ENCODE measurements around the gene AMOTL1. TPM values are rescaled to one million over a fixed set of nuclear protein-coding genes. Genes with fewer than 3 reads are reported as not detected.
A peak's percentile ranks its signal among the peaks of the same experiment; 100 is the strongest.

Gene AMOTL1
- total RNA-seq, 1 experiment from 2014 or later: 57.4 TPM

GRCh38 chr11:94866231-94866822, 98.2 kb downstream of the AMOTL1 start:
- Histone ChIP-seq H3K27me3 (no peaks in the 10 kb centered on the region), H3K27ac (no peak overlapping the region), H3K4me3 (no peak overlapping the region), H3K9me3 (replicated peaks) (no peaks in the 10 kb centered on the region), H3K4me1 (no peaks in the 10 kb centered on the region), H3K36me3 (peaks cover 33% of the 10 kb centered on the region)
- no peak for DNase-seq

- H3K9me3 ChIP-seq (replicated peaks): no peaks in the 10 kb centered on the region
- no peak overlapping the region for H3K27ac ChIP-seq
Measured at GRCh38 chr11:94866936-94867795, 99.0 kb downstream of the AMOTL1 start.

GRCh38 chr11:94868468-94868867, 100.3 kb downstream of the AMOTL1 start:
- DNase-seq: no peak
- Histone ChIP-seq H3K27ac (no peak overlapping the region), H3K9me3 (replicated peaks) (no peaks in the 10 kb centered on the region), H3K36me3 (peaks cover 31% of the 10 kb centered on the region), H3K27me3 (no peaks in the 10 kb centered on the region), H3K4me1 (no peaks in the 10 kb centered on the region), H3K4me3 (no peak overlapping the region)

More at GRCh38 chr11:94866936-94867795, 99.0 kb downstream of the AMOTL1 start:
- no peaks in the 10 kb centered on the region for H3K27me3 ChIP-seq
- H3K4me3 ChIP-seq: no peak overlapping the region
- H3K36me3 ChIP-seq: peaks cover 33% of the 10 kb centered on the region
- no peak for DNase-seq
- no peaks in the 10 kb centered on the region for H3K4me1 ChIP-seq

DNA sequence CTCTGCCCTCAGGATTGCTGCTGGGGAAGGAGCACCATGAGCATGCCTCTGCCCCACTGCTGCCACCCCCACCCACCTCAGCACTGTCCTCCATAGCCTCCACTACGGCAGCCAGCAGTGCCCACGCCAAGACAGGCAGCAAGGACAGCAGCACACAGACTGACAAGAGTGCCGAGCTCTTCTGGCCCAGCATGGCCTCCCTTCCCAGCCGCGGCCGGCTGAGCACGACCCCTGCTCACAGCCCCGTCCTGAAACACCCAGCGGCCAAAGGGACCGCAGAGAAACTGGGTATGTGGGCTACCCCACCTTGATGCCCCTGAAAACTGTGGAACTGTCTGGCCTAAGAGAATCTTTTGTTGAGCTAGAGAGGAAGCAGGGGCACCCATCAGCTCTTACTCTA, 101.0 kb downstream of the AMOTL1 start:
- H3K27ac ChIP-seq: no peak overlapping the region
- H3K4me3 ChIP-seq: no peak overlapping the region
- no peaks in the 10 kb centered on the region for H3K4me1 ChIP-seq
- no peaks in the 10 kb centered on the region for H3K27me3 ChIP-seq
- H3K36me3 ChIP-seq: peaks cover 27% of the 10 kb centered on the region
- no peaks in the 10 kb centered on the region for H3K9me3 ChIP-seq (replicated peaks)
- DNase-seq: no peak

- peaks cover 27% of the 10 kb centered on the region for H3K36me3 ChIP-seq
- DNase-seq: no peak
- H3K9me3 ChIP-seq (replicated peaks): no peaks in the 10 kb centered on the region
- H3K27ac ChIP-seq: no peak overlapping the region
- H3K4me3 ChIP-seq: no peak overlapping the region
- no peaks in the 10 kb centered on the region for H3K4me1 ChIP-seq
- no peaks in the 10 kb centered on the region for H3K27me3 ChIP-seq
Measured at GRCh38 chr11:94870422-94870821, 102.3 kb downstream of the AMOTL1 start.

DNA sequence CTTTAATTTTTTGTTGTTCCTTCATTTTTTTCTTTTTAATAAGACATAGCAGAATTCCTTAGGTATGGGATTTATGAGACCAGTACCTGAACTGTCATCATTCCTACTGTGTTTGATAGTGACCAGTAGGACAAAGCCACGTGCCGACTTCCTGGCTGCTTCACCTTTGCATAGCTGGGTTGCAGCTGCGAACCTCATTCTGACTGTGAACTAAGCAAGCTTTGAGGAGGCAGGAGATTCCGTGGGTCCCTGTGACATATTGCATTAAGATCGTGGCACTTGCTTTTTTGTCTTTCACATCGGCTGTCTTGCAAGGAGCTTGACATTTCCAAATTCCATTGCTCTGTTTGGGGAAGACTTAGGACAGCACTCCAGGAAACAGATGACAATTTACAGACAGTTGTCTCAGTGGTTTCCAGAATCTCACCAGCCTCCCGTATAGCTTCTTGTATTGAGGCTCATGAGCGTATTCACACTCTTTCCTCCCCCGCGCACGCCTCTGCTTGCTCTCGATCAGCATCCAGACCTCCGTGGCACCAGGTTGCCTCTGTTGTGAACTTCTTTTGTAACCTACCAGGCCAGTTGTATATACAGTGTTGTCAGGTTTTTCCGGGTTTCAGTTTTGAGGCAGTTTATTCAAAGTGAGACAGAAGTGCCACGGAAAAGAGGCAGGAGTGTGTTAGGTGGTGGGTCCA, 103.5 kb downstream of the AMOTL1 start:
- Histone ChIP-seq H3K9me3 (replicated peaks) (no peaks in the 10 kb centered on the region), H3K27ac (no peak overlapping the region), H3K4me1 (peaks cover 3% of the 10 kb centered on the region; the same call in 1 of the 2 replicates), H3K27me3 (no peaks in the 10 kb centered on the region), H3K36me3 (peaks cover 27% of the 10 kb centered on the region), H3K4me3 (no peak overlapping the region)
- DNase-seq: no peak

GRCh38 chr11:94873916-94874540, 105.9 kb downstream of the AMOTL1 start:
- H3K27ac ChIP-seq: no peak overlapping the region
- H3K36me3 ChIP-seq: peaks cover 23% of the 10 kb centered on the region

GRCh38 chr11:94876222-94876621, 108.1 kb downstream of the AMOTL1 start:
- Histone ChIP-seq H3K9me3 (replicated peaks) (no peaks in the 10 kb centered on the region), H3K27ac (no peak overlapping the region)

More at GRCh38 chr11:94873916-94874540, 105.9 kb downstream of the AMOTL1 start:
- Histone ChIP-seq H3K9me3 (replicated peaks) (no peaks in the 10 kb centered on the region), H3K4me1 (peaks cover 3% of the 10 kb centered on the region; the same call in 1 of the 2 replicates), H3K4me3 (no peak overlapping the region), H3K27me3 (no peaks in the 10 kb centered on the region)
- no peak for DNase-seq

GRCh38 chr11:94876645-94877442, 108.7 kb downstream of the AMOTL1 start:
- no peak overlapping the region for H3K27ac ChIP-seq
- no peaks in the 10 kb centered on the region for H3K27me3 ChIP-seq
- H3K4me1 ChIP-seq: peaks cover 3% of the 10 kb centered on the region; the same call in 1 of the 2 replicates
- peaks cover 26% of the 10 kb centered on the region for H3K36me3 ChIP-seq
- no peak overlapping the region for H3K4me3 ChIP-seq
- H3K9me3 ChIP-seq (replicated peaks): no peaks in the 10 kb centered on the region
- peak; percentile 26 to 47 for DNase-seq

More at GRCh38 chr11:94876222-94876621, 108.1 kb downstream of the AMOTL1 start:
- no peak overlapping the region for H3K4me3 ChIP-seq
- peaks cover 3% of the 10 kb centered on the region; the same call in 1 of the 2 replicates for H3K4me1 ChIP-seq
- no peaks in the 10 kb centered on the region for H3K27me3 ChIP-seq
- peaks cover 26% of the 10 kb centered on the region for H3K36me3 ChIP-seq
- DNase-seq: no peak

DNA sequence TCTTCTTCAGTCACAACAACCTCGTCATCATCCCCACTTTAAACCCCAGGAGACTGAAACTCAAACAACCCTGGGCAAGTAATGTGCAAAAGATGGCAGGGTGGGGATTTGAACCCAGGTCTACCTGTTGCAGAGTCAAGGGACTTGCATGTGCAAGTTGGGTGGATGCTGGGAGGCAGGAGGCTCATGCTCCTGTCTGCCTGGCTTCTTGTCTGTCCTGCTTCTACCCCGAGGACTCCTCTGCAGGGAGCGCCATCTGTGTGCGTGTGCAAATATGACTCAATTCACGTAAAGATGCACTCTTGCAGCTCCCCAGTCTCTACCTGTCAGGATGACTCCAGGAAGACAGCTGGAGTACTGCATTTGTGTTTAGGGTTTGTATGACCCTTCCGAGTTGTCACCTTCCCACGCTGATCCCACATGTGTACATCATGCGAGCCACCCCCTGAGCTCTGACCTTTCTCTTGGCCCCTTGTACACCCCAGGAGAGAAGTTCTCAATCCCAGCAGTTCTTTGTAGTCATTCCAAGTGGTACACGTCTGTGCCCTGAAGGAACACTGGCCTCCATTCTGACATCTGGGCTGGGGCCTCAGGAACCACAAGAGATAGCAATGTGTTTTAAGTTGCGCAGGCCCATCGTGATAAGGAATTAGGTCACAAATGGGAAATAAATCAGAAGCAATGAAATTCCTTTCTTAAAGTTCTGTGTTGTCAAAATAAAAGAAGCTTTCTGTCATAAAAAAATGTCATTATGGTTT, 109.5 kb downstream of the AMOTL1 start:
- no peaks in the 10 kb centered on the region for H3K9me3 ChIP-seq (replicated peaks)
- peaks cover 26% of the 10 kb centered on the region for H3K36me3 ChIP-seq
- H3K4me3 ChIP-seq: no peak overlapping the region
- no peak for DNase-seq
- H3K27ac ChIP-seq: no peak overlapping the region
- no peaks in the 10 kb centered on the region for H3K27me3 ChIP-seq
- H3K4me1 ChIP-seq: peaks cover 3% of the 10 kb centered on the region; the same call in 1 of the 2 replicates

- Histone ChIP-seq H3K27me3 (no peaks in the 10 kb centered on the region), H3K36me3 (peaks cover 26% of the 10 kb centered on the region)
Measured at GRCh38 chr11:94879006-94879405, 110.8 kb downstream of the AMOTL1 start.

GRCh38 chr11:94880216-94880615, 112.1 kb downstream of the AMOTL1 start:
- no peaks in the 10 kb centered on the region for H3K9me3 ChIP-seq (replicated peaks)
- no peak for DNase-seq
- H3K4me1 ChIP-seq: peaks cover 3% of the 10 kb centered on the region
- no peak overlapping the region for H3K27ac ChIP-seq
- H3K27me3 ChIP-seq: no peaks in the 10 kb centered on the region
- H3K4me3 ChIP-seq: no peak overlapping the region
- peaks cover 32% of the 10 kb centered on the region for H3K36me3 ChIP-seq

More at GRCh38 chr11:94879006-94879405, 110.8 kb downstream of the AMOTL1 start:
- DNase-seq: no peak
- no peak overlapping the region for H3K4me3 ChIP-seq
- no peaks in the 10 kb centered on the region for H3K9me3 ChIP-seq (replicated peaks)
- H3K27ac ChIP-seq: no peak overlapping the region
- H3K4me1 ChIP-seq: peaks cover 3% of the 10 kb centered on the region; the same call in 1 of the 2 replicates

DNA sequence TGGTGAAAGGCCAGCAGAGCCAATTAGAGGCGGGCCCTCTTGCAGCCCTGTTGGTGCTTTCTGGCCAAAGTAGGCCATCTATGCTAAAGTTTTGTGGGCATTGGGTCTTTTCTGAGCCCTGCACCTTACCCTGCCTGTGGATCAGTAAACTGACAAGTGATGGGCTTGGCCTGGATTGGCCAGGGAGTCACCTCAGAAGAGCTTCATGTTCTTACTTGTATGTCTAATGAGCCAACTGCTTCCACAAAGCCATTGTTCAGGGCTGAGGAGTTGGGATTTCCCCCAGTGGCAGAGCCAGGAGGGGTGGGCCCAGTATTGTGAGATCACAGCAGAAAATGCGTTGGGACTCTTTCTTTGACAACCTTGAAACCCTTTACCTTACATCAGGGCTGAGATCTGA, 114.8 kb downstream of the AMOTL1 start:
- H3K4me1 ChIP-seq: no peaks in the 10 kb centered on the region; the same call in none of the 2 replicates
- no peak for DNase-seq
- H3K27me3 ChIP-seq: no peaks in the 10 kb centered on the region
- H3K4me3 ChIP-seq: no peak overlapping the region
- no peak overlapping the region for H3K27ac ChIP-seq
- peaks cover 19% of the 10 kb centered on the region for H3K36me3 ChIP-seq
- H3K9me3 ChIP-seq (replicated peaks): no peaks in the 10 kb centered on the region
